ENCODE data around the gene SELENON.

The SELENON gene

DNA sequence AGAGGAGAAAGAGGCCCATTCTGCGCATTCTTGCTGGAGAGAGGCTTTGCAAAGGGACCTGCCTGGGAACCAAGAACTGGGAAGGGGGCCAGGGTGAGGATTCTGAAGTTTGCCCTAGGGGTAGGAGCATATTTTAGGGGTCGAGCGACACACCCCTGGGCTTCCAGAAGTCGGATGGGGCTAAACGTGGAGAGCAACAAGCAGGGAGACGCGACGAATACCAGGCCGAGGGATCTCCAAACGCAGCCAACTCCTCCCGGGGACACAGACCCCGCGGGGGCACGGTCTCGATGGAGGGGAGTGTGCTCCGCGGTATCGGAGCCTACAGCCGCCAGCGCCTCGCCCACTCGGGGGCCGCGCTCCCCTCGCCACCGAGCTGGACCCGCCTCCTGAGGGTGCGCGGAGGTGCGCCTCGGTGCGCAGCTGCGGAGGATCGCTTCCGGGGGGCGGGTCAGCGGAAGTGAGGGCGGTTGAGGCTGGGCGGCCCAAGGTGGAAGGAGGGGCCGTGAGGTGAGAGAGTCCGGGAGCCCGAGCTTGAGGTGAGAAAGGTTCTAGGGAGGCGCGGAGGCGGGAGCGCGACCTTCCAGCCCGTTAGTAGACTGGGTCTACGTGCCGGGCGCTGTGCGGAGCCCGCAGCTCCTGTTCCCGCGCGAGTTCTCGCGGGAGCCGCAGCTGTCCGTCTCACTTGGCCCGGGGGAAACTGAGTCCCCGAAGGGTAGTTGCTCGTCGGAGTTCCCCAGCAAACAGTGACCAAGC is 19.7 kb downstream of the SELENON start, which contains the start of gene MTFR1L (continued):
- 0 out of 2 replicates have a peak, but pooled peaks have one; percentile 18 for TF ChIP-seq PRDM1 (tag by site-specific recombination; IDR thresholded peaks at IDR 0.05)
- TF ChIP-seq ZNF112 (tag by site-specific recombination; IDR thresholded peaks at IDR 0.05), result no peak
- TF ChIP-seq, protein P1, sequence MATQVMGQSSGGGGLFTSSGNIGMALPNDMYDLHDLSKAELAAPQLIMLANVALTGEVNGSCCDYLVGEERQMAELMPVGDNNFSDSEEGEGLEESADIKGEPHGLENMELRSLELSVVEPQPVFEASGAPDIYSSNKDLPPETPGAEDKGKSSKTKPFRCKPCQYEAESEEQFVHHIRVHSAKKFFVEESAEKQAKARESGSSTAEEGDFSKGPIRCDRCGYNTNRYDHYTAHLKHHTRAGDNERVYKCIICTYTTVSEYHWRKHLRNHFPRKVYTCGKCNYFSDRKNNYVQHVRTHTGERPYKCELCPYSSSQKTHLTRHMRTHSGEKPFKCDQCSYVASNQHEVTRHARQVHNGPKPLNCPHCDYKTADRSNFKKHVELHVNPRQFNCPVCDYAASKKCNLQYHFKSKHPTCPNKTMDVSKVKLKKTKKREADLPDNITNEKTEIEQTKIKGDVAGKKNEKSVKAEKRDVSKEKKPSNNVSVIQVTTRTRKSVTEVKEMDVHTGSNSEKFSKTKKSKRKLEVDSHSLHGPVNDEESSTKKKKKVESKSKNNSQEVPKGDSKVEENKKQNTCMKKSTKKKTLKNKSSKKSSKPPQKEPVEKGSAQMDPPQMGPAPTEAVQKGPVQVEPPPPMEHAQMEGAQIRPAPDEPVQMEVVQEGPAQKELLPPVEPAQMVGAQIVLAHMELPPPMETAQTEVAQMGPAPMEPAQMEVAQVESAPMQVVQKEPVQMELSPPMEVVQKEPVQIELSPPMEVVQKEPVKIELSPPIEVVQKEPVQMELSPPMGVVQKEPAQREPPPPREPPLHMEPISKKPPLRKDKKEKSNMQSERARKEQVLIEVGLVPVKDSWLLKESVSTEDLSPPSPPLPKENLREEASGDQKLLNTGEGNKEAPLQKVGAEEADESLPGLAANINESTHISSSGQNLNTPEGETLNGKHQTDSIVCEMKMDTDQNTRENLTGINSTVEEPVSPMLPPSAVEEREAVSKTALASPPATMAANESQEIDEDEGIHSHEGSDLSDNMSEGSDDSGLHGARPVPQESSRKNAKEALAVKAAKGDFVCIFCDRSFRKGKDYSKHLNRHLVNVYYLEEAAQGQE (tag by site-specific recombination; IDR thresholded peaks at IDR 0.05), result 0 out of 2 replicates have a peak, but pooled peaks have one; percentile 16
- peak; percentile 99 for TF ChIP-seq SP2 (tag by site-specific recombination; IDR thresholded peaks at IDR 0.05)
- TF ChIP-seq, protein P2, sequence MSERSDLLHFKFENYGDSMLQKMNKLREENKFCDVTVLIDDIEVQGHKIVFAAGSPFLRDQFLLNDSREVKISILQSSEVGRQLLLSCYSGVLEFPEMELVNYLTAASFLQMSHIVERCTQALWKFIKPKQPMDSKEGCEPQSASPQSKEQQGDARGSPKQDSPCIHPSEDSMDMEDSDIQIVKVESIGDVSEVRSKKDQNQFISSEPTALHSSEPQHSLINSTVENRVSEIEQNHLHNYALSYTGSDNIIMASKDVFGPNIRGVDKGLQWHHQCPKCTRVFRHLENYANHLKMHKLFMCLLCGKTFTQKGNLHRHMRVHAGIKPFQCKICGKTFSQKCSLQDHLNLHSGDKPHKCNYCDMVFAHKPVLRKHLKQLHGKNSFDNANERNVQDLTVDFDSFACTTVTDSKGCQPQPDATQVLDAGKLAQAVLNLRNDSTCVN (tag by site-specific recombination; optimal IDR thresholded peaks at IDR 0.05), result peak; percentile 95

DNA sequence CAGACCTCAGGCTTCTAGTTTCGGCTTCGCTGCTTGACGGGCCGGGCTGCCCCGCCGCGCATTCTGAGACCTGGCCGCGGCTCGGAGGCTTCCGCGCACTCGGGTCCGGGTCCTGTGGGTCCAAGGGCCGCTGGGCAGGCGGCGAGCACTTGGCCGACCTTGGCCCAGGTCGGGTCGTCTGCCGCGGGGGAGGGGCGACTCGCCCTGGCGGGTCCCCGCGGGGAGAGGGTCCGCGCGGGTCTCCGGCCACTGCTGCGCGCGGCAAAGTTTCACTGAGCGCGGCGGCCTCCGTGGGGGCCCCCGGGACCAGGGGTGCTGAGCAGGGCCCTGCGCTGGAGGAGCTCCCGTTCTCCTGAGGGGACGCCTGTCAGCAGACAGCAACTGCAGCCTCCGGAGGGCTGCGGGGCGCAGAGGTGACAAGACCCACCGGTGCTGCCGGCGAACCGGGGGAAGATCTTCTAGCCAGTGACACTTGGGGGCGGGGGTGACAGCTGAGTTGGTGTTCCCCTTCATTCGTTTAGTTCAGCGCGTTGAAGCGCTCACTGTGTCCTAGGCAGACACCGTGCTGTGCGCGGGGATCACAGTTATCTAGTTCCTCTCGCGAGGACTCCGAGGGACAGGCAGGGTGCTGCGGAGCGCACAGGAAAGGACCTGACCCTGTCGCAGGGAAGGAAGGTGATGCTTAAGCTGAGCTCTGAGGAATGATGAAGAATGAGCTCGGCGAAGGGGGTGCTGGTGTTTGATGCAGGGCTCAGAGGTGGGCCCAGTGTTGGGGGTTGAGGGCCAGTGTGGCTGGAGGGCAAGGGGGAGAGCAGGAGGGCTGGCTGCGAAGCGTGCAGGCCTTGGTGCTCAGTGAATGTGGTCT is 20.5 kb downstream of the SELENON start:
- peaks cover 6% of the 10 kb centered on the region; the same call in 1 of the 2 replicates for H3K4me1 ChIP-seq (ENCODE audit: control insufficient read depth, insufficient read depth, low read length)
- CTCF ChIA-PET, result interaction anchor here (0.5 to 1.5 kb wide), 3 partner anchors 23 to 75 kb away, joined by 4 read pairs; no protein-coding TSS in a partner anchor
- H3K4me3 ChIP-seq (ENCODE audit: low read depth, low read length), result peak overlapping the region; percentile 82
- H3K9me3 ChIP-seq (ENCODE audit: control insufficient read depth, insufficient read depth, low read depth, low read length), result no peaks in the 10 kb centered on the region
- peak overlapping the region; percentile 55; the same call in 1 of the 2 replicates for H3K27ac ChIP-seq (ENCODE audit: extremely low read depth, low read depth, low read length)
- POLR2A ChIA-PET, result interaction anchor here (0.8 to 2.9 kb wide), 7 partner anchors 8 to 573 kb away, joined by 3 to 7 read pairs (median 4); partner anchors contain the start of genes PAFAH2, PAQR7 and RSRP1
- peaks cover 0 to 42% of the 10 kb centered on the region in 2 experiments; a peak in 1 of 3 replicates for H3K36me3 ChIP-seq (ENCODE audit: control insufficient read depth in 2 of 2, insufficient read depth in 1 of 2, low read length in 2 of 2)
- TF ChIP-seq ZBTB20 (tag by site-specific recombination; IDR thresholded peaks at IDR 0.05) (peak; percentile 85), SALL2 (tag by site-specific recombination; IDR thresholded peaks at IDR 0.05; ENCODE audit: borderline replicate concordance) (no peak), ZNF157 (tag by site-specific recombination; IDR thresholded peaks at IDR 0.05) (no peak), ZNF350 (tag by site-specific recombination; IDR thresholded peaks at IDR 0.05) (no peak), ZNF530 (tag by site-specific recombination; IDR thresholded peaks at IDR 0.05; ENCODE audit: low read depth) (no peak), GLIS1 (tag by site-specific recombination; IDR thresholded peaks at IDR 0.05) (no peak), HOXA7 (CRISPR knock-in tag; IDR thresholded peaks at IDR 0.05; ENCODE audit: borderline replicate concordance) (no peak), ZNF394 (tag by site-specific recombination; IDR thresholded peaks at IDR 0.05; ENCODE audit: borderline replicate concordance) (no peak), KLF9 (tag by site-specific recombination; IDR thresholded peaks at IDR 0.05; ENCODE audit: low read depth) (0 out of 2 replicates have a peak, but pooled peaks have one; percentile 30), OSR2 (tag by site-specific recombination; IDR thresholded peaks at IDR 0.05) (no peak), ZNF2 (tag by site-specific recombination; IDR thresholded peaks at IDR 0.05) (0 out of 2 replicates have a peak, but pooled peaks have one; percentile 36), ZNF549 (tag by site-specific recombination; IDR thresholded peaks at IDR 0.05) (no peak), ZNF664 (tag by site-specific recombination; IDR thresholded peaks at IDR 0.05) (no peak), YY1 (tag by site-specific recombination; IDR thresholded peaks at IDR 0.05) (no peak), EGR2 (tag by site-specific recombination; IDR thresholded peaks at IDR 0.05; ENCODE audit: low read depth) (no peak), ZNF19 (tag by site-specific recombination; IDR thresholded peaks at IDR 0.05; ENCODE audit: low read depth) (no peak), ZNF266 (tag by site-specific recombination; IDR thresholded peaks at IDR 0.05; ENCODE audit: low read depth) (no peak), ZNF366 (tag by site-specific recombination; conservative IDR thresholded peaks at IDR 0.05) (0 out of 2 replicates have a peak, but pooled peaks have one; percentile 11)
- TF ChIP-seq, protein P3, sequence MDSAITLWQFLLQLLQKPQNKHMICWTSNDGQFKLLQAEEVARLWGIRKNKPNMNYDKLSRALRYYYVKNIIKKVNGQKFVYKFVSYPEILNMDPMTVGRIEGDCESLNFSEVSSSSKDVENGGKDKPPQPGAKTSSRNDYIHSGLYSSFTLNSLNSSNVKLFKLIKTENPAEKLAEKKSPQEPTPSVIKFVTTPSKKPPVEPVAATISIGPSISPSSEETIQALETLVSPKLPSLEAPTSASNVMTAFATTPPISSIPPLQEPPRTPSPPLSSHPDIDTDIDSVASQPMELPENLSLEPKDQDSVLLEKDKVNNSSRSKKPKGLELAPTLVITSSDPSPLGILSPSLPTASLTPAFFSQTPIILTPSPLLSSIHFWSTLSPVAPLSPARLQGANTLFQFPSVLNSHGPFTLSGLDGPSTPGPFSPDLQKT (IDR thresholded peaks at IDR 0.05; ENCODE audit: borderline replicate concordance, low read depth, low read length), result no peak
- TF ChIP-seq, protein P1 (tag by site-specific recombination; IDR thresholded peaks at IDR 0.05), result no peak

All from HEK293 (cell line).